HL-60 (cell line): ENCODE measurements around the gene TSHZ3.

ENCODE experiments used
- CTCF ChIP-seq: IDR thresholded peaks from one replicate; pipeline ENCODE4 v1.5.1; 2011; ENCODE audit warnings: low read length, control low read depth, inconsistent platforms; ENCODE audit not compliant: insufficient read depth
- GABPA ChIP-seq: IDR thresholded peaks from 2 replicates; pipeline ENCODE4 v1.6.1; 2012; ENCODE audit warnings: low read depth
- REST ChIP-seq: IDR thresholded peaks from 2 replicates; pipeline ENCODE4 v1.6.1; 2012; ENCODE audit warnings: low read depth; ENCODE audit not compliant: insufficient replicate concordance
- SPI1 ChIP-seq: IDR thresholded peaks from 2 replicates; pipeline ENCODE4 v1.6.1; 2012; ENCODE audit warnings: low read depth, mild to moderate bottlenecking, borderline replicate concordance

- TF ChIP-seq CTCF (no peak), REST (no peak), GABPA (no peak), SPI1 (no peak)
These were observed 5.1 kb upstream of the TSHZ3 start for GRCh38 chr19:31354316-31354715.
